Vagina (tissue), 2 donors: Measurements from ENCODE around the gene MCF2L. TPM values are rescaled to one million over a fixed set of nuclear protein-coding genes. Genes with fewer than 3 reads are reported as not detected.

ENCODE experiments used
- DNase-seq, 2 donors: peaks; one replicate each; pipeline ENCODE4 v3.0.0-alpha.2; 2017; ENCODE audit errors: extremely low spot score in 2 of 2
- H3K27ac ChIP-seq: fragments of 200-600 bp; sonication (generic); one replicate; pipeline ENCODE4 v1.5.1; 2019
- H3K27me3 ChIP-seq: fragments of 200-600 bp; sonication (generic); one replicate; pipeline ENCODE4 v1.5.1; 2019
- H3K36me3 ChIP-seq, 2 donors: fragments of 200-600 bp; sonication (generic); one replicate each; pipeline ENCODE4 v1.5.1; 2017 to 2019
- H3K4me1 ChIP-seq: fragments of 200-600 bp; sonication (generic); one replicate; pipeline ENCODE4 v1.5.1; 2019
- H3K4me3 ChIP-seq, 2 donors: fragments of 200-600 bp; sonication (generic); 1 replicate in 1 of 2; 2 replicates in 1 of 2; pipeline ENCODE4 v1.5.1; 2016 to 2019
- H3K9me3 ChIP-seq: fragments of 200-600 bp; sonication (generic); one replicate; pipeline ENCODE4 v1.5.1; 2019
- CTCF ChIP-seq, 3 experiments: fragments of 450-650 bp in 2 of 3; fragments of 200-600 bp in 1 of 3; sonication (generic) in 1 of 3; IDR thresholded peaks; one replicate each; pipeline ENCODE4 v1.5.1; 2017 to 2019; ENCODE audit warnings: antibody characterized with exemption in 3 of 3, mild to moderate bottlenecking in 2 of 3, moderate library complexity in 2 of 3
- POLR2A ChIP-seq, 2 donors: fragments of 450-650 bp; IDR thresholded peaks; one replicate each; pipeline ENCODE4 v1.6.1; 2017; ENCODE audit warnings: antibody characterized with exemption in 2 of 2, mild to moderate bottlenecking in 2 of 2, moderate library complexity in 2 of 2
- POLR2AphosphoS5 ChIP-seq, 2 donors: sonication (generic); formaldehyde crosslinking; IDR thresholded peaks; one replicate each; pipeline ENCODE4 v1.9.0; 2017; ENCODE audit warnings: antibody characterized with exemption in 2 of 2, mild to moderate bottlenecking in 2 of 2, low read depth in 1 of 2; ENCODE audit not compliant: insufficient read depth in 1 of 2
- intact Hi-C: fragments of 100-400 bp; cut with DNase I; formaldehyde crosslinking; loops from one replicate; pipeline ENCODE4 v1.15.1; 2023
- total RNA-seq: library from RNA; depleted of rRNA; stranded (reverse); fragments of >200 nt; gene quantifications from one replicate; pipeline ENCODE4 v1.2.3, GENCODE V29; 2016

Gene MCF2L
- total RNA-seq, 1 donor from 2014 or later = 45.4 TPM

GRCh38 chr13:112931028-112931934, 37.7 kb upstream of the MCF2L start:
- Histone ChIP-seq H3K27ac (no peak overlapping the region), H3K27me3 (no peaks in the 10 kb centered on the region), H3K4me3 (no peak overlapping the region), H3K9me3 (no peaks in the 10 kb centered on the region), H3K4me1 (peaks cover 15% of the 10 kb centered on the region), H3K36me3 (no peaks in the 10 kb centered on the region)
- no peak for TF ChIP-seq POLR2AphosphoS5 (IDR thresholded peaks at IDR 0.05; ENCODE audit: insufficient read depth in 1 of 2, low read depth in 1 of 2)
- peak in 1 of 3 experiments; percentile 10 for TF ChIP-seq CTCF (IDR thresholded peaks at IDR 0.05)
- intact Hi-C loops = no loop called here
- no peak for DNase-seq

- no peak overlapping the region for H3K4me3 ChIP-seq
- no peak for DNase-seq
- no peak overlapping the region for H3K27ac ChIP-seq
- no peaks in the 10 kb centered on the region for H3K27me3 ChIP-seq
- no peak for TF ChIP-seq POLR2A (IDR thresholded peaks at IDR 0.05)
- TF ChIP-seq CTCF (IDR thresholded peaks at IDR 0.05) = no peak
- TF ChIP-seq POLR2AphosphoS5 (IDR thresholded peaks at IDR 0.05; ENCODE audit: insufficient read depth in 1 of 2, low read depth in 1 of 2) = no peak
- H3K36me3 ChIP-seq = no peaks in the 10 kb centered on the region
- H3K9me3 ChIP-seq = no peaks in the 10 kb centered on the region
- H3K4me1 ChIP-seq = peaks cover 15% of the 10 kb centered on the region
- intact Hi-C loops = no loop called here
Measured at GRCh38 chr13:112932971-112933370, 36.0 kb upstream of the MCF2L start.

- H3K4me1 ChIP-seq = peaks cover 14% of the 10 kb centered on the region
- no peak for TF ChIP-seq POLR2AphosphoS5 (IDR thresholded peaks at IDR 0.05; ENCODE audit: insufficient read depth in 1 of 2, low read depth in 1 of 2)
- no peak for TF ChIP-seq CTCF (IDR thresholded peaks at IDR 0.05)
- TF ChIP-seq POLR2A (IDR thresholded peaks at IDR 0.05) = no peak
- no peaks in the 10 kb centered on the region for H3K27me3 ChIP-seq
- intact Hi-C loops = no loop called here
- no peaks in the 10 kb centered on the region for H3K36me3 ChIP-seq
- H3K27ac ChIP-seq = no peak overlapping the region
- no peak overlapping the region for H3K4me3 ChIP-seq
- DNase-seq = no peak
- H3K9me3 ChIP-seq = no peaks in the 10 kb centered on the region
Measured at GRCh38 chr13:112933649-112934048, 35.4 kb upstream of the MCF2L start.

GRCh38 chr13:112934078-112934477, 34.9 kb upstream of the MCF2L start:
- intact Hi-C loops = no loop called here
- no peak for TF ChIP-seq POLR2AphosphoS5 (IDR thresholded peaks at IDR 0.05; ENCODE audit: insufficient read depth in 1 of 2, low read depth in 1 of 2)
- TF ChIP-seq CTCF (IDR thresholded peaks at IDR 0.05) = no peak
- no peak for TF ChIP-seq POLR2A (IDR thresholded peaks at IDR 0.05)
- Histone ChIP-seq H3K4me3 (no peak overlapping the region), H3K27me3 (no peaks in the 10 kb centered on the region), H3K4me1 (peaks cover 9% of the 10 kb centered on the region), H3K36me3 (no peaks in the 10 kb centered on the region), H3K27ac (no peak overlapping the region), H3K9me3 (no peaks in the 10 kb centered on the region)
- DNase-seq = no peak

GRCh38 chr13:112938680-112939079, 30.3 kb upstream of the MCF2L start:
- H3K27ac ChIP-seq = no peak overlapping the region
- no peaks in the 10 kb centered on the region for H3K36me3 ChIP-seq
- H3K4me3 ChIP-seq = no peak overlapping the region
- H3K27me3 ChIP-seq = no peaks in the 10 kb centered on the region
- TF ChIP-seq POLR2A (IDR thresholded peaks at IDR 0.05) (no peak), POLR2AphosphoS5 (IDR thresholded peaks at IDR 0.05; ENCODE audit: insufficient read depth in 1 of 2, low read depth in 1 of 2) (no peak), CTCF (IDR thresholded peaks at IDR 0.05) (no peak)
- intact Hi-C loops = no loop called here
- no peaks in the 10 kb centered on the region for H3K9me3 ChIP-seq
- peaks cover 4% of the 10 kb centered on the region for H3K4me1 ChIP-seq
- no peak for DNase-seq
